GM23248 (cell line): ENCODE measurements around the gene TCTN1.

ENCODE experiments used
- EZH2 ChIP-seq: fragments of 200-600 bp; sonication (generic); IDR thresholded peaks from 2 replicates; pipeline ENCODE4 v1.6.1; 2018; ENCODE audit warnings: antibody characterized with exemption, mild to moderate bottlenecking; ENCODE audit not compliant: insufficient read depth, poor library complexity, severe bottlenecking
- EZH2phosphoT487 ChIP-seq: fragments of 200-600 bp; sonication (generic); IDR thresholded peaks from 2 replicates; pipeline ENCODE4 v1.6.1; 2018; ENCODE audit warnings: antibody characterized with exemption, moderate library complexity, mild to moderate bottlenecking, low read depth; ENCODE audit not compliant: insufficient read depth

- TF ChIP-seq EZH2 (no peak), EZH2phosphoT487 (no peak)
Observed at GRCh38 chr12:110679201-110679600, 65.3 kb downstream of the TCTN1 start.
